ENCODE data around the gene CSNK2A2.

The CSNK2A2 gene

GRCh38 chr16:58158725-58159124 lies 39.2 kb downstream of the CSNK2A2 start:
- no peak overlapping the region for H3K4me3 ChIP-seq (ENCODE audit: insufficient read depth in 1 of 2, low read depth in 1 of 2, low read length in 2 of 2)
- no peak overlapping the region for H3K14ac ChIP-seq (ENCODE audit: low read length in 2 of 2)
- no peaks in the 10 kb centered on the region for H3K27me3 ChIP-seq (ENCODE audit: control insufficient read depth in 1 of 2, insufficient read depth in 1 of 2, low read length in 2 of 2)
- H3K4me1 ChIP-seq (ENCODE audit: control insufficient read depth, insufficient read depth, low read depth, low read length), result no peaks in the 10 kb centered on the region
- no peak overlapping the region for H2AFZ ChIP-seq (ENCODE audit: low read depth, low read length)
- H3K23ac ChIP-seq (ENCODE audit: low read length in 2 of 2), result no peak overlapping the region
- H4K91ac ChIP-seq (ENCODE audit: low read length), result no peak overlapping the region
- no peak overlapping the region for H4K8ac ChIP-seq (ENCODE audit: low read length)
- peaks cover 28 to 64% of the 10 kb centered on the region in 2 experiments for H3K36me3 ChIP-seq (ENCODE audit: control insufficient read depth in 1 of 2, insufficient read depth in 2 of 2, low read depth in 1 of 2, low read length in 2 of 2)
- no peak overlapping the region for H3K18ac ChIP-seq (ENCODE audit: low read depth in 1 of 2, low read length in 2 of 2)
- H2BK12ac ChIP-seq (ENCODE audit: low read length in 2 of 2), result no peak overlapping the region
- H3K79me1 ChIP-seq (replicated peaks; ENCODE audit: low read length, poor library complexity, severe bottlenecking), result peaks cover 2% of the 10 kb centered on the region
- no peak overlapping the region for H2AK5ac ChIP-seq (ENCODE audit: low read length, severe bottlenecking)
- H3K9ac ChIP-seq (ENCODE audit: low read length), result no peak overlapping the region
- no peak overlapping the region for H2BK120ac ChIP-seq (ENCODE audit: low read depth, low read length)
- H3K4ac ChIP-seq (ENCODE audit: low read depth in 1 of 2, low read length in 2 of 2), result no peak overlapping the region
- no peaks in the 10 kb centered on the region for H3K9me3 ChIP-seq (ENCODE audit: control insufficient read depth, low read length)
- 100% methylated on average over 2 of the region's 3 CpGs for WGBS
- no peak overlapping the region for H2BK5ac ChIP-seq (ENCODE audit: low read depth, low read length, poor library complexity, severe bottlenecking)
- H3K27ac ChIP-seq (ENCODE audit: low read length, poor library complexity, severe bottlenecking), result no peak overlapping the region
- no peak overlapping the region for H2BK15ac ChIP-seq (ENCODE audit: low read depth, poor library complexity, severe bottlenecking)
- H3K4me2 ChIP-seq (ENCODE audit: low read length, poor library complexity, severe bottlenecking), result no peak overlapping the region
- DNase-seq, result no peak

GRCh38 chr16:58157951-58158540 lies 39.9 kb downstream of the CSNK2A2 start:
- no peak overlapping the region for H2BK12ac ChIP-seq (ENCODE audit: low read length in 2 of 2)
- H2AFZ ChIP-seq (ENCODE audit: low read depth, low read length), result no peak overlapping the region

GRCh38 chr16:58157239-58157638 lies 40.7 kb downstream of the CSNK2A2 start:
- Histone ChIP-seq H2BK12ac (ENCODE audit: low read length in 2 of 2) (no peak overlapping the region), H3K79me1 (replicated peaks; ENCODE audit: low read length, poor library complexity, severe bottlenecking) (no peaks in the 10 kb centered on the region), H3K14ac (ENCODE audit: low read length in 2 of 2) (no peak overlapping the region), H3K4me3 (ENCODE audit: insufficient read depth in 1 of 2, low read depth in 1 of 2, low read length in 2 of 2) (no peak overlapping the region), H2AFZ (ENCODE audit: low read depth, low read length) (no peak overlapping the region), H3K4me1 (ENCODE audit: control insufficient read depth, insufficient read depth, low read depth, low read length) (no peaks in the 10 kb centered on the region), H2BK15ac (ENCODE audit: low read depth, poor library complexity, severe bottlenecking) (no peak overlapping the region), H2BK5ac (ENCODE audit: low read depth, low read length, poor library complexity, severe bottlenecking) (no peak overlapping the region), H3K23ac (ENCODE audit: low read length in 2 of 2) (no peak overlapping the region), H3K4ac (ENCODE audit: low read depth in 1 of 2, low read length in 2 of 2) (no peak overlapping the region), H4K91ac (ENCODE audit: low read length) (no peak overlapping the region), H3K36me3 (ENCODE audit: control insufficient read depth in 1 of 2, insufficient read depth in 2 of 2, low read depth in 1 of 2, low read length in 2 of 2) (peaks cover 23 to 49% of the 10 kb centered on the region in 2 experiments), H2AK5ac (ENCODE audit: low read length, severe bottlenecking) (no peak overlapping the region), H3K4me2 (ENCODE audit: low read length, poor library complexity, severe bottlenecking) (no peak overlapping the region), H3K18ac (ENCODE audit: low read depth in 1 of 2, low read length in 2 of 2) (no peak overlapping the region), H3K27me3 (ENCODE audit: control insufficient read depth in 1 of 2, insufficient read depth in 1 of 2, low read length in 2 of 2) (no peaks in the 10 kb centered on the region), H3K9me3 (ENCODE audit: control insufficient read depth, low read length) (no peaks in the 10 kb centered on the region), H4K8ac (ENCODE audit: low read length) (no peak overlapping the region), H3K27ac (ENCODE audit: low read length, poor library complexity, severe bottlenecking) (no peak overlapping the region), H2BK120ac (ENCODE audit: low read depth, low read length) (no peak overlapping the region), H3K9ac (ENCODE audit: low read length) (no peak overlapping the region)
- no peak for DNase-seq
- WGBS, result 86% methylated on average over 2 of the region's 2 CpGs

More at GRCh38 chr16:58157951-58158540, 39.9 kb downstream of the CSNK2A2 start:
- Histone ChIP-seq H2BK15ac (ENCODE audit: low read depth, poor library complexity, severe bottlenecking) (no peak overlapping the region), H4K91ac (ENCODE audit: low read length) (no peak overlapping the region), H3K18ac (ENCODE audit: low read depth in 1 of 2, low read length in 2 of 2) (no peak overlapping the region), H3K9ac (ENCODE audit: low read length) (no peak overlapping the region), H4K8ac (ENCODE audit: low read length) (no peak overlapping the region), H3K27me3 (ENCODE audit: control insufficient read depth in 1 of 2, insufficient read depth in 1 of 2, low read length in 2 of 2) (no peaks in the 10 kb centered on the region), H3K9me3 (ENCODE audit: control insufficient read depth, low read length) (no peaks in the 10 kb centered on the region), H3K27ac (ENCODE audit: low read length, poor library complexity, severe bottlenecking) (no peak overlapping the region), H2BK5ac (ENCODE audit: low read depth, low read length, poor library complexity, severe bottlenecking) (no peak overlapping the region), H3K36me3 (ENCODE audit: control insufficient read depth in 1 of 2, insufficient read depth in 2 of 2, low read depth in 1 of 2, low read length in 2 of 2) (peaks cover 26 to 57% of the 10 kb centered on the region in 2 experiments), H3K4me1 (ENCODE audit: control insufficient read depth, insufficient read depth, low read depth, low read length) (no peaks in the 10 kb centered on the region), H3K4me3 (ENCODE audit: insufficient read depth in 1 of 2, low read depth in 1 of 2, low read length in 2 of 2) (no peak overlapping the region), H2AK5ac (ENCODE audit: low read length, severe bottlenecking) (no peak overlapping the region), H3K14ac (ENCODE audit: low read length in 2 of 2) (no peak overlapping the region), H3K79me1 (replicated peaks; ENCODE audit: low read length, poor library complexity, severe bottlenecking) (peaks cover 2% of the 10 kb centered on the region), H2BK120ac (ENCODE audit: low read depth, low read length) (no peak overlapping the region), H3K4ac (ENCODE audit: low read depth in 1 of 2, low read length in 2 of 2) (no peak overlapping the region), H3K23ac (ENCODE audit: low read length in 2 of 2) (no peak overlapping the region), H3K4me2 (ENCODE audit: low read length, poor library complexity, severe bottlenecking) (no peak overlapping the region)
- WGBS, result 90% methylated on average over 29 of the region's 29 CpGs
- DNase-seq, result no peak

GRCh38 chr16:58155839-58156238 lies 42.1 kb downstream of the CSNK2A2 start:
- peaks cover 15 to 35% of the 10 kb centered on the region in 2 experiments for H3K36me3 ChIP-seq (ENCODE audit: control insufficient read depth in 1 of 2, insufficient read depth in 2 of 2, low read depth in 1 of 2, low read length in 2 of 2)
- no peaks in the 10 kb centered on the region for H3K9me3 ChIP-seq (ENCODE audit: control insufficient read depth, low read length)
- H4K91ac ChIP-seq (ENCODE audit: low read length), result no peak overlapping the region
- no peak overlapping the region for H2BK5ac ChIP-seq (ENCODE audit: low read depth, low read length, poor library complexity, severe bottlenecking)
- no peak overlapping the region for H2AFZ ChIP-seq (ENCODE audit: low read depth, low read length)
- H3K4me2 ChIP-seq (ENCODE audit: low read length, poor library complexity, severe bottlenecking), result no peak overlapping the region
- no peak overlapping the region for H4K8ac ChIP-seq (ENCODE audit: low read length)
- no peak overlapping the region for H2BK120ac ChIP-seq (ENCODE audit: low read depth, low read length)
- no peak overlapping the region for H3K4me3 ChIP-seq (ENCODE audit: insufficient read depth in 1 of 2, low read depth in 1 of 2, low read length in 2 of 2)
- no peak overlapping the region for H3K4ac ChIP-seq (ENCODE audit: low read depth in 1 of 2, low read length in 2 of 2)
- H3K27ac ChIP-seq (ENCODE audit: low read length, poor library complexity, severe bottlenecking), result no peak overlapping the region
- H3K14ac ChIP-seq (ENCODE audit: low read length in 2 of 2), result no peak overlapping the region
- H3K4me1 ChIP-seq (ENCODE audit: control insufficient read depth, insufficient read depth, low read depth, low read length), result no peaks in the 10 kb centered on the region
- no peak overlapping the region for H2AK5ac ChIP-seq (ENCODE audit: low read length, severe bottlenecking)
- H2BK15ac ChIP-seq (ENCODE audit: low read depth, poor library complexity, severe bottlenecking), result no peak overlapping the region
- H3K18ac ChIP-seq (ENCODE audit: low read depth in 1 of 2, low read length in 2 of 2), result no peak overlapping the region
- 90% methylated on average over 2 of the region's 2 CpGs for WGBS
- no peak overlapping the region for H3K23ac ChIP-seq (ENCODE audit: low read length in 2 of 2)
- H3K9ac ChIP-seq (ENCODE audit: low read length), result no peak overlapping the region
- no peaks in the 10 kb centered on the region for H3K79me1 ChIP-seq (replicated peaks; ENCODE audit: low read length, poor library complexity, severe bottlenecking)
- no peak for DNase-seq
- no peaks in the 10 kb centered on the region for H3K27me3 ChIP-seq (ENCODE audit: control insufficient read depth in 1 of 2, insufficient read depth in 1 of 2, low read length in 2 of 2)
- H2BK12ac ChIP-seq (ENCODE audit: low read length in 2 of 2), result no peak overlapping the region
